K562 treated with DMSO at 1 percent for 48 hours (cell line): ENCODE results near the gene FGF13. TPM values are rescaled to one million over a fixed set of nuclear protein-coding genes. Genes with fewer than 3 reads are reported as not detected.

Source experiments
- total RNA-seq: library from RNA; unstranded; fragments of 300-600 nt; gene quantifications from 2 replicates; pipeline ENCODE4 v1.2.3, GENCODE V29; 2022; ENCODE audit warnings: low replicate concordance; ENCODE audit errors: extremely low read depth

The FGF13 gene
- total RNA-seq, result not detected in 2 replicates

GRCh38 chrX:138711399-138712347, at the start of gene FGF13:
Gene FGF13, minus strand, starts transcription at chrX:138711717. Its CDS starts 714 bp downstream, at chrX:138711003.

